ENCODE results near the gene IQSEC1.

The IQSEC1 gene

DNA sequence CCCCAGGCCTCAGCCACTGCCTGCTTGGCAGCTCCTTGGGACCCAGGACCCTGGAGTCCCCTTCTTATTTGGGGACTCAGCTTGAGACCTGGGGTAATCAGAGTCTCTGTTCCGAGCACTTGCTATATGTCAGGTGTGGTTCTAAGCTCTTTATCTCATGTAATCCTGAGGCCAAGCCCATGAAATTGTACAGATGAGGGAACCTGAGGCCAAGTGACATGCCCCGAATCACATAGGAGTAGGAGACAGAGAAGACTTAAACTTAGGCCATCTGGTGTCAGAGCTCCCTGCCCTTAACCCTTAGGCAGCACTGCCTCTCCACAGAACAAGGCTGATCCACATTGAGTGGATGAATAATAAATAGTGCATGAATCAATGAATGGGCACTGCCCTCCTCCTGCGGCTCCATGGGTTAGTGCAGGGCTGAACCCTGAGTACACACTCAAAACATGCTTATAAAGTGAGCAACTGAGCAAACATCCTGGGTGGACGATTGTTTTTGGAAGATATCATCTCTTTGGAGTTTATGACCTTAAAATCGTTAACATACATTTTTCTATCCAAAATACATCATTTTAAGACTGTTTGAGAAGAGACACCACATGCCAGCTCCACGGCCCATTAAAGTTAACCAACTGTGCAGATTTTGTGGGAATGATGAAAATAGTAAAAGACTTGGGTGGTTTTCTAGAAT lies 33.2 kb upstream of the IQSEC1 start:
- DNase-seq: no peak

DNA sequence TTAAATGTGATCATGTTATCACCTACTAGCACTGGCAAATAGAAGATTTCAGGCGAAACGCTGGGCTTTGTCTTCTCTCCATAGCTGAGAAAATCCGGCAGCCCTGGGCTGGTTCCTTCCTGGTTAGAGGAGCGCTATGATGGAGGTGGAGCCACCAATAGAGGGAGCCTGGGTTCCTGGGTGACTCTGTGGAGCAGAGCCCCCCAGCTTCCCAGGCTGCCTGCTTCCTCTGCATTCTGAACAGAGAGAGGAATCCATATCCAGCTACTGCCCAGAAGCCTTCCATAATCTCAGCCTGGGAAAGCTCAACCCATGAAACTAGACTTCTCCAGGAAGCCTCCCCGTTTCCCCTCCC lies 32.6 kb upstream of the IQSEC1 start:
- peak; percentile 5 for DNase-seq

DNA sequence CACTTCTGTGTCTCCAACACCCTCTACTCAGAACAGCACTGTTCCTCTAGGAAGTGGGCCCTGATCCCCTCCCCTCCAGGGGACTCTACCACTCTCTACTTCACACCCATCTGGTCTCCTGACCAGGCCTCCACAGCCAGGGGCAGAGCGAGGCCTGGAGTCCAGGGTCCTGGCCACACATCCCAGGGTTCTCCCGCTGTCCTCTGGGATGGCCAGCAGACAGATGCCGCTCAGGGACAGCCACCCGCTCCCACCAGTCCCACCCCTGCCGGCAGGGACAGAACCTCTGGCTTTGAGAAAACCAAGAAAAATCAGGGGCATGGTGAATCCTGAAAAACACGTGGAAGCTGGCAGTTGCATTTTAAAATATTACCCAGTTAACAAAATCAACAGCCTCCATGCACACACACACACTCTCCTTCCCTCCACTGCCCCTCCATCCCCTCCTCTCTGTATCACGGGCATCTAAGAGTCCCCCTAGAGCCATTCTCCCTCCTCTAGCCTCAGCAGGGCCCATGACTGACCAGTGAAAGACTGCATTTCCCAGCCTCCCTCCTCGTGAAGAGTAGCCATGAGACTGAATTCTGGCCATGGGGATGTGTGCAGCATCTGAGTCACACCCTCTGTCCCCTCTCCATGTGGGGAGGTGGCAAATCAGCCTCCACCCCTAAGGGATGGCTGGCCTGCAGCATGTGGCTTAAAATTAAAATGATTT lies 32.1 kb upstream of the IQSEC1 start:
- no peak for DNase-seq

DNA sequence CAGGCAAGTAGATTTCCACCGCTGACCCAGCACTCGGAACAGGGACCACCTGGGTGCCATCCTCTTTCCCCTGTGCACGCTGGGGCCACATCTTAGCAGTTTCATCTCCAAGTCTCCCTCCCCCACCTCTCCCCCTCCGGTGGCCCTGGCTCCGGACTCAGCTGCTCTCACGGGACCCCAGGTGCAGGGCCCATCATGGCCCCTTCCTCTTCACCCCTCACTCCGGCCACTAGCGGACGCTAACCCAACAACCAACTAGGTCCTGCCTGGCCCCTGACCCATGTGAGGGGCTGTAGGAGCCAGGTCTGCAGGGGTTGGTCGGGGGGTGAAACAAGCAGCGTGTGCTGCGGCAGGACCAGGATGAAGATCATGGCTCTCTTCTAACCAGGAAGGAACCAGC lies 31.3 kb upstream of the IQSEC1 start:
- no peak for DNase-seq

DNA sequence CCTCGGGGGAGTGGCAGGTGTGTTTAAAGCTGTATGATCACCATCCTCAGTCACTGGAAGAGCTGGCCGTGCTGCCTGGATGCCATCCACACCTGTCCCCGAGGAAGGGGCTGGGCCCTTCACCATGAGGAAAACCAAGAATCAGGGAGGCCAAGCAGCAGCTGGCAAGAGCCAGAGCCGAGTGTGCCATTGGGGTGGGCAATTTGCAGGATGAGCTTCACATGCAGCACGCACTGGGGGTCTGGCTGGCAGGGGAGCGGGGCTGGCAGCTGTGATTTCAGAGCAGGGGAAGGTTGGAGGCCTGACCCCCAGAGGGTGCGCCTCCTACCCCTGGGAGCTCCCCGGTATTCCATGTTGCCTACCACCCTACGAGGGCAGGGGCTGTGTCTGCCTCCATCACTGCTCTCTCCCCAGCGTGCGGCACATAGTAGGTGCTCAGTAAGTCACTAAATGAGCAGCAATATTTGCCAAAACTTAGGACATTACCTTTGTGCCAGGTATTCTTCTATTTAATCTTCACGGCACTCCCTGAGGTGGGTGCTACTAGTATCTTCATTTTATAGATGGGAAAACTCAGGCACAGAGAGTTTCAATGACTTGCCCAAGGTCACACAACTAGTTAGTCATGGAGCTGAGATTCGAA lies 30.3 kb upstream of the IQSEC1 start:
- DNase-seq: no peak

GRCh38 chr3:13102386-13103345 lies 29.4 kb upstream of the IQSEC1 start:
- DNase-seq: no peak

GRCh38 chr3:13099707-13100106 lies 26.5 kb upstream of the IQSEC1 start:
- no peak for DNase-seq

DNA sequence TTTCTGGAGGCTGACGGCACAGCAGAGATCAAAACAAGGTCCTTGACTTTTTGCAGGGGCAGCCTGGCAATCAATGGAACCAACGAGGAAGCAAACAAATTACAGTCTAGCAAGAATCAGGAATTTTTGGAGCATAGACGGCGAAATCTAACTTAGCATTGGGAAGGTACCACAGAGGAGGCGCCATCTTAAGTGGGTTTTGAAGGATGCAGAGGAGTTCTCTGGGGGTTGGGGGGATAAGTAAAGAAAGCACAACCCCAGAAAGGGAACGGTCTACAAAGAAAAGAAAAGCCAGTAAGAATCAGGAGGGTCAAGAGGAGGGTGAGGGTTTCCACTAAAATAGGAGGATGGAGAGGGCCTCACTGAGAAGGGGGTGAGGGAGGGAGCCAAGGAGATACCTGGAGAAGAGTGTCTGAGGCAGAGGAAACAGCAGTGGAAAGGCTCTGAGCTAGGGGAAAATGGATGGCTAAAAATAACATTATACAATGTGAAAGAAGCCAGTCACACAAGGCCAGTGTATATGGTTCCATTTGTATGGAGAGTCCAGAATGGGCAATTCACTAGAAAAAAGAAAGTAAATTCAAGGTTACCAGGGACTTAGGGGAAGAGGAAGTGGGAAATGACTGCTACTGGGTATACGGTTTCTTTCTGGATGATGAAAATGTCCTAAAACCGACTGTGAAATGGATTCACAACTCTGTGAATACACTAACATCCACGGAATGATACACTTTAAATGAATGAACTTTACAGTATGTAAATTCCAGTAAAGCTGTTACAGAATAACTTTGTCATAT lies 25.2 kb upstream of the IQSEC1 start:
- DNase-seq: no peak

DNA sequence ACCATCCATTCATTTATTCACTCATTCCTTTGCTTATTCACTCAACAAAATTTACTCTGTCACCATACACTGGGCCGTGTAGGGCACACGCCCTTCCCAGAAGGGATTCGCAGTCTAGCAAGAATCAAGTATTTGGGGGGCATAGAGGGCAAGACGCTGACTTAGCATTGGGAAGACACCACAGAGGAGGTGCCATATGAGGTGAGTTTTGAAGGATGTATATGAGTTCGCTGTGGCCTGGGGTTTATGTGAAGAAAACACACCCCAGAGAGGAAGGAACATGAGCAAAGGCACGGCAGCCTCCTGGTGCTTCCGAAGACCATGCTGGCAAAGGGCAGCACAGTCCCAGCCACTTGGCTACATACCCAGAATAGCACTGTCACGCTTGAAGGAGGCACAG lies 23.1 kb upstream of the IQSEC1 start:
- DNase-seq: no peak

DNA sequence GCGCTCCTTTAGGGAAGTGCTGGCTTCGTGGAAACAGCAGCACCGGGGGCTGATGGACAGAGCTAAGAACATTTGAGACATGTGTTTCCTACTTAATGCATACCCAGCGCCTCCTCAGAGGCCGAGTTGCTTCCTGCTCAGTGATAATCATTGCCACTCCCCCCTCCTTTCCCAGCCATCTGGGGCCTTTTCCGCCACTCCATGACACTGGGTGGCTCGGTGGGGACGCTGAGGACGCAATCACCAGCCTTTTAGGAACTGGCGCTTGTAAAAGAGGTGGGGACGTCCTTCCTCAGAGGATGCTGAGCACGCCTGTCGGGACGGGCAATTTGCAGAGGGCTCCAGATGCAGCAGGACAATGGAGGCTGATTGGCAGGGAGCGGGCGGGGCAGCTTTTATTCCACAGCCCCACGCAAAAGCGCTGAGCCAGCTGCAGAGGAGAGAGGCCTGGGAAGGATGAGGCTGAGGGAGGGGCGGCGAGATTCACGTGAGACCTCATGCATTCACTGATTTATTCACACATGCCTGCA lies 22.2 kb upstream of the IQSEC1 start:
- DNase-seq: no peak

DNA sequence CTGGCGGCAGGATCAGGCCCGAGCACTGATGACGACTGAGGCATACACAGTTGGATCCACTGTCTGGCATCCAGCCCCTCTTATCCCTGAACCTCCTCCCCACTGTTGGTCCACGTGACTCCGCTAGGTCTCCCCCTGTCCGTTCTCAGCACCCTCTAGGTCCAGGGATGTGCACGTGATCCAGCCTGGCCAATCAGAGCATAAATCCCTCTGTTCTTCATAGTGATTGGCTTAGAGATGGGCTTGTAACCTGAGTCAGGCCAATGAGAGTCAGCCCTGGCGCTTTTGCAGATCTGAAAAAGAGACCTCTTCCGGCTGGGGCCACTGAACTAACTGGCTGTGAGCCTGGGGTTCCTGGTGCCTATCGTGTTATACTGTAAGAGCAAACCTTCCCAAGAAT lies 20.5 kb upstream of the IQSEC1 start:
- no peak for DNase-seq

DNA sequence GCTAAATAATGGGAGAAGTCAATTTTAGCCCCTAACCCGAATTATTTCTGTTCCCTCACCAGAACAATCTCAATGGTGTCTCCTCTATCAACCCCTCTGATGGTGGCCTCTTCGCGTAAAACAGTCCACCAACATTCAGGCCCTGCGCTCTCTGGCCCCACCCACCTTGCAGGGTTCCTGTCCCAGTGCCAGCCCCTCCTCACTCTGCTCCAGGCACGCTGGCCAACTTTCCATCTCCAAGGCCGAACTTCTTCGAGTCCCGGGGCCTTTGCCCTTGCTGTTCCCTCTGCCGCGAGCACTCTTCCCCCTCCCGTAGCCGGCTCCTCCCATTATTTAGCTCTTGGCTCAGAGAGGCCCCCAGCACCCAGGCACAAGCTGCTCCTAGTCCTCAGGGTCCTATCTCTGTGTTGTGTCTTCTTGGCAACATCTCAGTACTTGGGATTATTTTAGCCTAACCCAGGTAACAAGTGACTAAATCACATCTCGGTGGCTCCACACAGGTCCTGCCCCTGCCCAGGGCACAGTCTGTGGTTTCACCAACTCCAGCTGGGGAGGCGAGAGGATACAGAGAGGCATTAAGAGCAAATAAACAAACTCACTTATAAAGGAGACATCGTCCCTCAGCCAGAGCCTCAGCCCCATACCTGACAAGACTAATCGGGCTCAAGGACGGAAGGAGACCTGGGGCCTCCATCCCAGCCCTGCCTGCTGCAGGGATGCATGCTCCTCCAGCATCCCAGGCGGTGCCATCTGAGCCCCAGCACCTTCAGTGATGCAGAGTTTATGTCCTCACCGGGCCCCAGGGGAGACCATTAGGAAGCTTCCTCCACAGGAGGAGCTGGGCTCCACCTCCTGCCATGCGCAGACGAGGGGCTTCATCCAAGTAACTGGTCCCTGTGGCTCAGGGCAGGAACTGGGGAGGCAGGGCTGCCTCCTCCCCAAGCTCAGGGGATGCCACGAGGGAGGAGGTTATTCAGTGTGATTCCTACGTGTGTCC lies 19.7 kb upstream of the IQSEC1 start:
- no peak for DNase-seq

DNA sequence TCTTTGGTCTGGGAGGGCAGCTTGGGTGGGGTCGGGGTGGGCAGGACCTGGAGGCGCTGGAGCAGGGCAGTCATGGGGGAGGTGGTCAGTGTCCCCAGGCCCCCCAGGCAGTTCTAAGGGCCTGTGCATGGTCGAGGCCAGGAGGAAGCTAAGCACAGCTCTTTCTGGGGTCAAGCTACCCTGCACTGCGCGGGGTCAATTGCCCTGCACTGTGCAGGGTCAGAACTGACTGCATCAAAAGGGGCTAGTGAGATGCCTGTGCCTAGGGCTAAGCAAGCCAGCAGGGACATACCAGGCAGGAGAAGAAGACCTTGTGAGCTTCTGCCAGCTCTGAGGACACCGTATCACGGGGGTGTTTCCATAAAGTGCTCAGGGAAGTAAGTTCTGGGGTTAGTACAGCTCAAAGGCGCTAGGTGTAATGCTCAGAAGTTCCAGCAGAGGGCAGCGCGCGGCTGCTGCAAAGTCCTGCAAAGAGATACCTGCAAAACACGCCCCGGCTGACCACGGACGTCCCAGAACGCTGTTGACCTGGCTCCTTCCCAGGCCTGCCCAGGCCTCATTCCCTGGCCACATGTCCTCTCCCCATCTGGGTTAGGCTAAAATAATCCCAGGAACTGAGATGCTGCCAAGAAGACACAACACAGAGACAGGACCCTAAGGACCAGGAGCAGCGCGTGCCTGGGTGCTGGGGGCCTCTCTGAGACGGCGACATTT lies 18.8 kb upstream of the IQSEC1 start:
- peak; percentile 88 for DNase-seq

GRCh38 chr3:13088028-13089006 lies 15.1 kb upstream of the IQSEC1 start:
- no peak for DNase-seq

- no peak for DNase-seq
These were observed 14.2 kb upstream of the IQSEC1 start for GRCh38 chr3:13087320-13087990.

GRCh38 chr3:13086531-13086981 lies 13.3 kb upstream of the IQSEC1 start:
- DNase-seq: no peak

- DNase-seq: no peak
These were observed 12.6 kb upstream of the IQSEC1 start for GRCh38 chr3:13085846-13086179.

Data from right forelimb (tissue), 1 donor.